ENCODE data around the gene CNNM4. TPM values are rescaled to one million over a fixed set of nuclear protein-coding genes. Genes with fewer than 3 reads are reported as not detected.

The CNNM4 gene
- total RNA-seq, 4 donors from 2014 or later, result 66.5 to 134 (median 85.7) TPM

DNA sequence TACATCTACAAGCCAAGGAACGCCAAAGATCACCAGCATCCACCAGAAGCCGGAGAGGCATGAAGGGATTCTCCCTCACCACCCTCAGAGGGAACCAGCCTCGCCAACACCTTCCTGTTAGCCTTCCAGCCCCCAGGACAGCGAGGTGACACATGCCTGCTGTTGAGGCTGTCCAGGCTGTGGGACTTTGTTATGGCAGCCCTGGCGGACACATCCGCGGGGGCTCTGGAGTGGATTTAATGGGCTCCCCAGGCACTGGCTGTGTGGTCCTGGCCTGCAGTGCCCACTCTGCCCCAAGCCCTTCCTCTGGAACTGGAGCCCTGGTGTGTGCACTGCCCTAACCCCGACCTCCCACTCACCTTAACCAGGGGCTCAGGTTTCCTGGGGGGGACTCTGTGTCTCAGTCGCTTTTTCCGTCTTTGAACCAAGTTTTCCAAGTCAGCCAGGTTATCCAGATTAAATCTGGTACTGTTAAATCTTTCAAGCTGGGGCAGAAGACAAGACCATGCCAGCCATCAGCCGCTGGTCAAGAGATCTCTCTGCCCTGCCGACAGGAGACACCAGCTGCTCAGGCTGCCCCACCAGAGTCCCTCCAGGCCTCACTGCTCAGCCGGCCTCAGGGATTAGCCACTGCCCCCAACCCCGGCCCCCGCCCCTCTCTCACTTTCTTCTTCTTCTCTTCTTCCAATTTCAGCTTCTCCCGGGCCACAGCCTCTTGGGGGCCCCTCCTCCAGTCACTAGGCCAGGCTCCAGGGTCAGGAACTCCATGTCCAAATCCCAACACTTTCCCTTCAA is 81.2 kb downstream of the CNNM4 start:
- WGBS, 2 donors (ENCODE audit: low coverage in 1 of 2), result 91% methylated on average over 16 of the region's 16 CpGs; no CpG with 5 or more reads in 1 of the 2 donors
- no peak for TF ChIP-seq CTCF (IDR thresholded peaks at IDR 0.05)
- TF ChIP-seq EP300 (IDR thresholded peaks at IDR 0.05; ENCODE audit: low read depth), result no peak
- no peak for TF ChIP-seq POLR2A (IDR thresholded peaks at IDR 0.05)
- TF ChIP-seq POLR2AphosphoS5 (IDR thresholded peaks at IDR 0.05), result no peak
- no peaks in the 10 kb centered on the region for H3K36me3 ChIP-seq
- no peaks in the 10 kb centered on the region for H3K27me3 ChIP-seq
- H3K4me1 ChIP-seq, result peaks cover 4 to 13% (median 10%) of the 10 kb centered on the region in 4 donors
- intact Hi-C loops (cut with DNase I; ENCODE audit: low total_unique reads), result no loop called here
- DNase-seq, result no peak
- H3K4me3 ChIP-seq, result no peak overlapping the region
- H3K27ac ChIP-seq, result no peak overlapping the region
- in situ Hi-C loops (cut with MboI; ENCODE audit: low pct_ligation_motif_present in 1 of 4, low pct_unique_long_range_greater_than_20kb in 1 of 4, low sequenced_read_pairs in 3 of 4), result loop anchor here in 1 of 4 donors (25.0 kb wide), 1 partner anchor 245 kb away; the partner anchor contains the start of gene FAHD2B
- H3K9me3 ChIP-seq, result no peaks in the 10 kb centered on the region

GRCh38 chr2:96842600-96842999 is 81.9 kb downstream of the CNNM4 start:
- DNase-seq, result no peak
- in situ Hi-C loops (cut with MboI; ENCODE audit: low pct_ligation_motif_present in 1 of 4, low pct_unique_long_range_greater_than_20kb in 1 of 4, low sequenced_read_pairs in 3 of 4) (loop anchor here in 1 of 4 donors (25.0 kb wide), 1 partner anchor 245 kb away; the partner anchor contains the start of gene FAHD2B), intact Hi-C loops (cut with DNase I; ENCODE audit: low total_unique reads) (no loop called here)
- WGBS, 2 donors (ENCODE audit: low coverage in 1 of 2), result 99% methylated on average over 7 of the region's 7 CpGs; no CpG with 5 or more reads in 1 of the 2 donors
- TF ChIP-seq POLR2A (IDR thresholded peaks at IDR 0.05), result no peak
- TF ChIP-seq EP300 (IDR thresholded peaks at IDR 0.05; ENCODE audit: low read depth), result no peak
- TF ChIP-seq CTCF (IDR thresholded peaks at IDR 0.05), result no peak
- TF ChIP-seq POLR2AphosphoS5 (IDR thresholded peaks at IDR 0.05), result no peak
- Histone ChIP-seq H3K4me1 (peaks cover 4 to 13% (median 10%) of the 10 kb centered on the region in 4 donors), H3K27me3 (no peaks in the 10 kb centered on the region), H3K36me3 (peaks cover 0 to 2% (median 0%) of the 10 kb centered on the region in 4 donors), H3K27ac (no peak overlapping the region), H3K9me3 (no peaks in the 10 kb centered on the region), H3K4me3 (no peak overlapping the region)

DNA sequence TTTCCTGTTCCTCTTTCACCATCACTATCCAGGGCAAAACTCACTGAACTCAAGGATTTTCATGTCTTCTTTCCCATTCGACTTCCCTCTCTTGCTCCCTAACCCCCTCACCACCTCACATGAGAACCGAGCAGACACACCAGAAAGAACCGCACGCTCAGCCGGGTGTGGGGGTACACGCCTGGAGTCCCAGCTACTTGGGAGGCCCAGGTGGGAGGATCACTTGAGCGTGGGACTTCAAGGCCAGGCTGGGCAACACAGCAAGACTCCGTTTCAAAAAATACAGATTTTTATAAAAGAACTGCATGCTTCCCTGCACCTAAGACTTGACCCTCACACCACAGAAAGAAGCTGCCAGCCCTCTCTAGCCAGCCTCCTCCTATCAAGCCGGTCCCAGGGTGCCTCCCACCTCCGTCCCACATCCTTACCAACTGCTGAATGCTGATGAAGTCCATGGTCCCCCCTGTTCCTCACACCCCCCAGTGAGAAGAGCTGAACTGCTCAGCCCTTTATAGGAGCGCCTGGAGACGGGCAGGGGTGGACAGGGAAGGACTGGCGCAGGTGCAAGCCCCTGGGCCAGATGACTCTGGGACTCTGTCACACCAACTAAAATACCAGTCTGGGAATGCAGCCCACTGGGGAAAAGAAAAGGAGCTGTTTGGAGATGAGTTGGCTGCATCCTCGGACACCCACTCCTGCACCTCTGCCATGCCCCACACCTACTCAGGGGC is 83.0 kb downstream of the CNNM4 start, which contains the start of gene ANKRD23:
Gene ANKRD23, minus strand, starts transcription at position 484 of the 731 bp plus-strand sequence. Its CDS starts 29 bp downstream, at position 455.
- intact Hi-C loops (cut with DNase I; ENCODE audit: low total_unique reads) (no loop called here), in situ Hi-C loops (cut with MboI; ENCODE audit: low pct_ligation_motif_present in 1 of 4, low pct_unique_long_range_greater_than_20kb in 1 of 4, low sequenced_read_pairs in 3 of 4) (loop anchor here in 1 of 4 donors (25.0 kb wide), 1 partner anchor 244 kb away; the partner anchor contains the start of gene FAHD2B)
- DNase-seq, result no peak
- H3K27ac ChIP-seq, result no peak within 1 kb of the TSS
- H3K27me3 ChIP-seq, result no peaks in the 10 kb centered on the region
- TF ChIP-seq POLR2AphosphoS5 (IDR thresholded peaks at IDR 0.05) (no peak), CTCF (IDR thresholded peaks at IDR 0.05) (no peak), EP300 (IDR thresholded peaks at IDR 0.05; ENCODE audit: low read depth) (no peak), POLR2A (IDR thresholded peaks at IDR 0.05) (no peak)
- no peak within 1 kb of the TSS for H3K4me3 ChIP-seq
- WGBS, 2 donors (ENCODE audit: low coverage in 1 of 2), result 83 to 93% methylated on average over 2 to 14 of the region's 14 CpGs
- H3K36me3 ChIP-seq, result peaks cover 0 to 5% (median 2%) of the 10 kb centered on the region in 4 donors
- H3K9me3 ChIP-seq, result no peaks in the 10 kb centered on the region
- peaks cover 4 to 12% (median 10%) of the 10 kb centered on the region in 4 donors for H3K4me1 ChIP-seq

- H3K9me3 ChIP-seq, result no peaks in the 10 kb centered on the region
- no peak overlapping the region for H3K27ac ChIP-seq
- intact Hi-C loops (cut with DNase I; ENCODE audit: low total_unique reads) (no loop called here), in situ Hi-C loops (cut with MboI; ENCODE audit: low pct_ligation_motif_present in 1 of 4, low pct_unique_long_range_greater_than_20kb in 1 of 4, low sequenced_read_pairs in 3 of 4) (loop anchor here in 1 of 4 donors (25.0 kb wide), 1 partner anchor 243 kb away; the partner anchor contains the start of gene FAHD2B)
- TF ChIP-seq EP300 (IDR thresholded peaks at IDR 0.05; ENCODE audit: low read depth) (no peak), POLR2A (IDR thresholded peaks at IDR 0.05) (no peak), POLR2AphosphoS5 (IDR thresholded peaks at IDR 0.05) (no peak), CTCF (IDR thresholded peaks at IDR 0.05) (no peak)
- DNase-seq, result no peak
- H3K4me3 ChIP-seq, result no peak overlapping the region
- H3K4me1 ChIP-seq, result peaks cover 0 to 5% (median 5%) of the 10 kb centered on the region in 4 donors
- no peaks in the 10 kb centered on the region for H3K27me3 ChIP-seq
- peaks cover 0 to 11% (median 5%) of the 10 kb centered on the region in 4 donors for H3K36me3 ChIP-seq
- 91% methylated on average over 17 of the region's 17 CpGs; no CpG with 5 or more reads in 1 of the 2 donors for WGBS, 2 donors (ENCODE audit: low coverage in 1 of 2)
Observed at GRCh38 chr2:96844405-96844808, 83.7 kb downstream of the CNNM4 start.
